HepG2 (cell line): Measurements from ENCODE around the gene GP1BA. TPM values are rescaled to one million over a fixed set of nuclear protein-coding genes. Genes with fewer than 3 reads are reported as not detected.

Experiments used
- CSRNP1 ChIP-seq: sonication (generic); formaldehyde crosslinking; IDR thresholded peaks from 2 replicates; pipeline ENCODE4 v1.8.1; 2023; ENCODE audit warnings: mild to moderate bottlenecking, missing genetic modification reagents
- DZIP1 ChIP-seq: sonication (generic); formaldehyde crosslinking; IDR thresholded peaks from 2 replicates; pipeline ENCODE4 v1.5.0; 2020; ENCODE audit warnings: mild to moderate bottlenecking, missing genetic modification reagents
- FOXK1 ChIP-seq: sonication (generic); formaldehyde crosslinking; IDR thresholded peaks from 2 replicates; pipeline ENCODE4 v1.4.0; 2020; ENCODE audit warnings: low read depth, missing genetic modification reagents, borderline replicate concordance
- KAT8 ChIP-seq: IDR thresholded peaks from 2 replicates; pipeline ENCODE4 v1.6.1; 2016; ENCODE audit warnings: missing genetic modification reagents, missing compliant biosample characterization
- KLF15 ChIP-seq: sonication (generic); formaldehyde crosslinking; IDR thresholded peaks from 2 replicates; pipeline ENCODE4 v1.8.1; 2023; ENCODE audit warnings: borderline replicate concordance, mild to moderate bottlenecking, inconsistent platforms, missing genetic modification reagents, mixed read lengths
- NAIF1 ChIP-seq: sonication (generic); formaldehyde crosslinking; IDR thresholded peaks from 2 replicates; pipeline ENCODE4 v1.5.0; 2020; ENCODE audit warnings: mild to moderate bottlenecking, missing genetic modification reagents, borderline replicate concordance
- REPIN1 ChIP-seq: sonication (generic); formaldehyde crosslinking; IDR thresholded peaks from 2 replicates; pipeline ENCODE4 v1.8.0; 2022; ENCODE audit warnings: missing genetic modification reagents, low read depth, mild to moderate bottlenecking, borderline replicate concordance
- ZBTB33 ChIP-seq: sonication (generic); formaldehyde crosslinking; IDR thresholded peaks from 2 replicates; pipeline ENCODE4 v1.4.0; 2020; ENCODE audit warnings: missing genetic modification reagents
- ZBTB42 ChIP-seq: sonication (generic); formaldehyde crosslinking; IDR thresholded peaks from 2 replicates; pipeline ENCODE4 v1.5.0; 2020; ENCODE audit warnings: mild to moderate bottlenecking, missing genetic modification reagents
- ZNF574 ChIP-seq: sonication (generic); formaldehyde crosslinking; IDR thresholded peaks from 2 replicates; pipeline ENCODE4 v1.4.0; 2020; ENCODE audit warnings: missing genetic modification reagents
- ZNF703 ChIP-seq: sonication (generic); formaldehyde crosslinking; IDR thresholded peaks from 2 replicates; pipeline ENCODE4 v1.5.1; 2020; ENCODE audit warnings: missing genetic modification reagents, mild to moderate bottlenecking, moderate library complexity, borderline replicate concordance
- ZNF747 ChIP-seq: sonication (generic); formaldehyde crosslinking; IDR thresholded peaks from 2 replicates; pipeline ENCODE4 v1.8.1; 2023; ENCODE audit warnings: missing genetic modification reagents, mild to moderate bottlenecking, borderline replicate concordance
- polyA plus RNA-seq, 8 experiments: library from polyadenylated mRNA; depleted of rRNA in 3 of 8; stranded (reverse) in 7 of 8; unstranded in 1 of 8; fragments of >200 nt; fragmentation: Illumina TruSeq in 4 of 8; extraction: Trizol in 4 of 8; gene quantifications; 2 replicates each; pipeline versions ENCODE4 v1.2.1 to v1.2.3, GENCODE V29; 2011 to 2016; ENCODE audit warnings: low read depth in 4 of 8, missing spikeins in 1 of 8, mixed read lengths in 1 of 8; ENCODE audit not compliant: insufficient read depth in 1 of 8
- total RNA-seq, 5 experiments: library from RNA; depleted of rRNA; stranded (reverse); fragments of >200 nt; fragmentation: Illumina TruSeq; extraction: Trizol; gene quantifications; 2 replicates each; pipeline ENCODE4 v1.2.3, GENCODE V29; 2016; ENCODE audit warnings: low read depth in 1 of 5
- TF ChIP-seq, protein P1 (sequence below): sonication (generic); formaldehyde crosslinking; IDR thresholded peaks from 2 replicates; pipeline ENCODE4 v1.5.1; 2020; ENCODE audit warnings: missing genetic modification reagents, mild to moderate bottlenecking, borderline replicate concordance
- TF ChIP-seq, protein P2 (sequence below): sonication (generic); formaldehyde crosslinking; IDR thresholded peaks from 2 replicates; pipeline ENCODE4 v1.4.0; 2020; ENCODE audit warnings: mild to moderate bottlenecking, low read depth, missing genetic modification reagents

The GP1BA gene
- total and polyA plus RNA-seq, 2 of the 13 experiments (the other 11 are each of a cell fraction or from before 2014, with no cell fraction given): not detected

GRCh38 chr17:4949321-4950074 lies 17.4 kb downstream of the GP1BA start (continued):
- no peak; the same call in 1 of the 2 replicates for TF ChIP-seq NAIF1
- TF ChIP-seq ZNF747 (CRISPR knock-in tag): peak; percentile 35; the same call in 1 of the 2 replicates
- TF ChIP-seq, protein P1, sequence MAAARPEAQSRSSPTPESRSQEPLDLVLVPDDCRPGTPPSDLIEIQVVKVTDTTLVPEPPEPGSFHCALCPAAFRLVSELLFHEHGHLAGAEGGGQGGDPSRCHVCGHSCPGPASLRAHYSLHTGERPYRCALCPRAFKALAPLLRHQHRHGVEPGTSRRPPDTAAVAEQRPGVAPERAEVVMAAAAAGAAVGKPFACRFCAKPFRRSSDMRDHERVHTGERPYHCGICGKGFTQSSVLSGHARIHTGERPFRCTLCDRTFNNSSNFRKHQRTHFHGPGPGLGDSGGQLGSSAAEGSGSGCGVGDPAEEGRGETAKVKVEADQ (CRISPR knock-in tag): peak; percentile 67; the same call in 1 of the 2 replicates
- TF ChIP-seq KLF15 (CRISPR knock-in tag): no peak; the same call in 1 of the 2 replicates
- TF ChIP-seq, protein P2, sequence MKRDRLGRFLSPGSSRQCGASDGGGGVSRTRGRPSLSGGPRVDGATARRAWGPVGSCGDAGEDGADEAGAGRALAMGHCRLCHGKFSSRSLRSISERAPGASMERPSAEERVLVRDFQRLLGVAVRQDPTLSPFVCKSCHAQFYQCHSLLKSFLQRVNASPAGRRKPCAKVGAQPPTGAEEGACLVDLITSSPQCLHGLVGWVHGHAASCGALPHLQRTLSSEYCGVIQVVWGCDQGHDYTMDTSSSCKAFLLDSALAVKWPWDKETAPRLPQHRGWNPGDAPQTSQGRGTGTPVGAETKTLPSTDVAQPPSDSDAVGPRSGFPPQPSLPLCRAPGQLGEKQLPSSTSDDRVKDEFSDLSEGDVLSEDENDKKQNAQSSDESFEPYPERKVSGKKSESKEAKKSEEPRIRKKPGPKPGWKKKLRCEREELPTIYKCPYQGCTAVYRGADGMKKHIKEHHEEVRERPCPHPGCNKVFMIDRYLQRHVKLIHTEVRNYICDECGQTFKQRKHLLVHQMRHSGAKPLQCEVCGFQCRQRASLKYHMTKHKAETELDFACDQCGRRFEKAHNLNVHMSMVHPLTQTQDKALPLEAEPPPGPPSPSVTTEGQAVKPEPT (CRISPR knock-in tag): peak; percentile 81; the same call in 1 of the 2 replicates
- no peak for TF ChIP-seq ZBTB33 (CRISPR knock-in tag)
- peak; percentile 13; the same call in 1 of the 2 replicates for TF ChIP-seq FOXK1
- 0 out of 2 replicates have a peak, but pooled peaks have one; percentile 10 for TF ChIP-seq REPIN1 (CRISPR knock-in tag)
- TF ChIP-seq CSRNP1: peak; percentile 87; the same call in 1 of the 2 replicates
- TF ChIP-seq ZNF703: peak; percentile 65; the same call in 1 of the 2 replicates
- 0 out of 2 replicates have a peak, but pooled peaks have one; percentile 35 for TF ChIP-seq DZIP1 (CRISPR knock-in tag)
- TF ChIP-seq ZBTB42 (CRISPR knock-in tag): peak; percentile 41; the same call in 1 of the 2 replicates
- 0 out of 2 replicates have a peak, but pooled peaks have one; percentile 11 for TF ChIP-seq KAT8 (CRISPR knock-in tag)
- no peak; the same call in 1 of the 2 replicates for TF ChIP-seq ZNF574
